GM19328 (cell line): Measurements from ENCODE around the gene OPN1SW.

Source experiments
- ATAC-seq: cut with Tn5 transposase; IDR thresholded peaks from one replicate; pipeline ENCODE4 v1.9.1; 2021; ENCODE audit warnings: mild to moderate bottlenecking, moderate library complexity; ENCODE audit not compliant: unreplicated experiment

The OPN1SW gene

GRCh38 chr7:128775744-128776474 is at the start of gene OPN1SW:
OPN1SW (minus strand) TSS chr7:128775794; CDS start chr7:128775781, 13 bp downstream.
- no peak for ATAC-seq

- no peak for ATAC-seq
These were observed 46.1 kb upstream of the OPN1SW start for GRCh38 chr7:128821724-128822123.

- ATAC-seq, result no peak
These were observed 43.1 kb upstream of the OPN1SW start for GRCh38 chr7:128818694-128819093.

GRCh38 chr7:128815289-128815942 is 39.8 kb upstream of the OPN1SW start:
- no peak for ATAC-seq

- no peak for ATAC-seq
These were observed 38.9 kb upstream of the OPN1SW start for GRCh38 chr7:128814499-128814898.

- no peak for ATAC-seq
These were observed 37.0 kb upstream of the OPN1SW start for GRCh38 chr7:128812514-128813168.

- ATAC-seq, result no peak
These were observed 36.2 kb upstream of the OPN1SW start for GRCh38 chr7:128811631-128812430.

GRCh38 chr7:128810997-128811396 is 35.4 kb upstream of the OPN1SW start:
- no peak for ATAC-seq

- ATAC-seq, result no peak
These were observed 34.9 kb upstream of the OPN1SW start for GRCh38 chr7:128810473-128810872.

GRCh38 chr7:128809363-128809762 is 33.8 kb upstream of the OPN1SW start:
- ATAC-seq, result no peak

GRCh38 chr7:128807191-128807590 is 31.6 kb upstream of the OPN1SW start:
- no peak for ATAC-seq

GRCh38 chr7:128805225-128805624 is 29.6 kb upstream of the OPN1SW start:
- ATAC-seq, result no peak

- no peak for ATAC-seq
These were observed 28.9 kb upstream of the OPN1SW start for GRCh38 chr7:128804484-128804883.

- ATAC-seq, result no peak
These were observed 26.2 kb upstream of the OPN1SW start for GRCh38 chr7:128801667-128802418.

GRCh38 chr7:128801003-128801402 is 25.4 kb upstream of the OPN1SW start:
- ATAC-seq, result no peak

- ATAC-seq, result no peak
These were observed 25.0 kb upstream of the OPN1SW start for GRCh38 chr7:128800567-128800966.

GRCh38 chr7:128799451-128799850 is 23.9 kb upstream of the OPN1SW start:
- no peak for ATAC-seq

- ATAC-seq, result no peak
These were observed 20.7 kb upstream of the OPN1SW start for GRCh38 chr7:128796327-128796726.

GRCh38 chr7:128795129-128795528 is 19.5 kb upstream of the OPN1SW start:
- ATAC-seq, result no peak

- no peak for ATAC-seq
These were observed 18.8 kb upstream of the OPN1SW start for GRCh38 chr7:128794436-128794835.
